ENCODE measurements around the gene TXNDC17.
"Not testable (repeated sequence)": the region's sequence is repeated elsewhere in the genome, so short reads cannot be mapped to it uniquely, and the experiment has no call there.

The TXNDC17 gene

DNA sequence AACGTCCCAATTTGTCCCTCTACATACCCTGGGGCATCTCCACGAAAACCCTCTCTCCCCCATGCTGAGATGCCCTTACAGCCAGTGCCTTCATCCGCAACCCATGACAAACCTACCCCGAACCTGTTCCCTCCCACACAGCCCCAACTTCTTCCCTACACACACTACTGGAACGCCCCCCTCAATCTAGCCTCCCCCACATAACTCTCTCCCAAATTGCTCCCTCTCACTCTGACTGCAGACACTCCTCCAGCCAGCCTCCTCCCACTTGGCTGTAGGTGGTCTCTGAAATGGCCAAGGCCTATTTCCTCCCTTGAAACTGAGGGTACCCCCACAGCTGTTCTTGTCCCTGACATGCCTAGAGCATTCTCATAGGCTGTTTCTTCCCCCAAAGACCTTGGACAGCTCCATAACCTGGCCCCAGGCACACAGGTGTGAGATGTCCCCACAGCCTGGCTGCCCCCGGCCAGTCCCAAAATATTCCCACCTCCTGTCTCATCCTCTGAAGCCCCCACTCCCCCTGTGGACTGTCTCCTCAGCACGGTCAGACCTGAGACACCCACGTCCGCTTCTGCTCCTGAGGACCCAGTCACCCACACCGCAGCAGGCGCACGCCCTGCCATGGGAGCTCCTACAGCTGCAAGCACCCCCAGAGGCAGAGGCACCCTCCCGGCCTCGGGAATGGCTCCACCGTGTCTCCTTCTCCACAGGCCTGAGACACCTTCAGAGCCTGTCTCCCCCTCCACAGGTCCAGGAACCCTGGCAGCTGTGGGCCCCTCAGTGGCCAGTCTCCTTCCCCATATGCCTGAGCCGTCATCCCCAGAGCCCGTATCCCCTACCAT, 4.0 kb upstream of the TXNDC17 start:
- H3K4me3 ChIP-seq (ENCODE audit: low read depth, low read length): no peak overlapping the region

DNA sequence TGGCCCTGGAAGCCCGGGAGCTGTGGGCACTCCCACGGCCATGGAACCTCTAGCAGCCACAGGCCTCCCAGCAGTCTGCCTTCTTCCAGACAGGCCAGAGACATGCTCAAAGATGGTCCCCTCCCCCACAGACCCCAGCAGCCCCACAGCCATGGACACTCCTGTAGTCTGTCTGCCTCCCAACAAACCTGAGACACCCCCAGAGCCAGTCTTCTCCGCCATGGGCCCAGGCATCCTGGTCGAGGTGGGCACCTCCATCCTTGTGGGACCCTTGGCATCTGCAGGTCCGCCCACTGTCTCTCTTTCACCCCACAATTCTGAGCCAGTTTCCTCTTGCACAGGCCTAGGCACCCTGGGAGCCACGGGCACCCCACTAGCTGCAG, 3.4 kb upstream of the TXNDC17 start:
- H3K4me3 ChIP-seq (ENCODE audit: low read depth, low read length): no peak overlapping the region

DNA sequence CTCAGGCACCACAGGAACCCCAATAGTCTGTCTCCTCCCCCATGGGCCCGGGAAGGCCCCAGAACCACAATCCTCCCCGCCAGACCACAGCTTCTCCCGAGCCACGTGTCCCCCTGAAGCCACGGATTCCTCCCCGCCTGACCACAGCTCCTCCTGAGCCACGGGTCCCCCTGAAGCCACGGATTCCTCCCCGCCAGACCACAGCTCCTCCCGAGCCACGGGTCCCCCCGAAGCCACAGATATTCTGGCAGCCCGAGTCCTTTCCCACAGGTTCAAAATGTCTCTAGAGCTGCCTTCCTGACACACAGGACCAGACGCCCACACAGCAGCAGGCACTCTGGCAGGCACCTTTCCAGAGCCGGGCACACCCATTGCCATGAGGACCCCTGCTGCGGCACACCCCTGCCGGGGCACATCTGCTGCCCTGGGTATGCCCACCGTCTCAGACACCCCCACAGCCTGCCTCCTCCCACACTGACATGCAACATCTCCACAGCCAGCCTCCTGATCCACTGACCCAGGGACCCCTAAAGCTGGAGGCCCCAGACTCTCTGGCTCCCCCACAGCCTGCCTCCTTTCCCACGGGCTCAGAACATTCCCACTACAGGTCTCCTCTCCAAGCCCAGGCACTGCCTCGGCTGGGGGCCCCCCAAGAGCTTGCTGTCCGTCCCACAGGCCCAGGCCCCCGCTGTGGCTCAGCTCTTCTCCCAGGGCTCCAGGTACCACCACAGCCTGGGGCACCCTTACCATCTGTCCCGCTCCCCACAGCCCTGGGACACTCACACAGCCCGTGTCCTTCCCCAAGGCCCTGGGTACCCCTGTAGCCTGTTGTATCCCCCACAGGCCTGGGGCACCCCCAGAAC, 2.6 kb upstream of the TXNDC17 start:
- H3K4me3 ChIP-seq (ENCODE audit: low read depth, low read length): no peak overlapping the region

DNA sequence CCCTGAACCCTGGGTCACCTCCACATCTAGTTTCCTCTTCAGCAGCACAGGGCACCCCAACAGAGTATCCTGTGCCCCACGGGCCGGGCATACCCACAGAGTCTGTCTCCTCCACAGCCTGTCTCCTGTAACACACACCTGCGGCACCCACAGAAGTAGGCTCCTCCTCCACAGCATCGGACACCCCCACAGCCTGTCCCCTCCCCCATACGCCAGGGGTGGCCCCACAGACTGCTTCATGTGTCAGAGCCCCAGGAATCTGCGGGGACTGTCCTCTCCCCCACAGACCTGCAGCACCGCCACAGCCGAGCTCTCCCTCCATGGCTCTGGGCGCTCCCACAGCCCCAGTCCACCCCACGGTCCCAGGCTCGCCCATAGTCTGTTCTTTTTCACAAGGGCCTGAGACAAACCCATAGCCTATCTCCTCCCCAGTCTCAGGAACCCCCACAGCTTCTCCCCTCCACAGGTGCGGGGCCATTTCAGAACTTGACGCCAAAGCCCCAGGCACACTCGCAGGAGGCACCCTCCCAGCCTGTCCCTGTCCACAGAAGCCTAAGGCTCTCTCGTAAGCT, 1.8 kb upstream of the TXNDC17 start:
- peak overlapping the region; percentile 85 for H3K4me3 ChIP-seq (ENCODE audit: low read depth, low read length)

DNA sequence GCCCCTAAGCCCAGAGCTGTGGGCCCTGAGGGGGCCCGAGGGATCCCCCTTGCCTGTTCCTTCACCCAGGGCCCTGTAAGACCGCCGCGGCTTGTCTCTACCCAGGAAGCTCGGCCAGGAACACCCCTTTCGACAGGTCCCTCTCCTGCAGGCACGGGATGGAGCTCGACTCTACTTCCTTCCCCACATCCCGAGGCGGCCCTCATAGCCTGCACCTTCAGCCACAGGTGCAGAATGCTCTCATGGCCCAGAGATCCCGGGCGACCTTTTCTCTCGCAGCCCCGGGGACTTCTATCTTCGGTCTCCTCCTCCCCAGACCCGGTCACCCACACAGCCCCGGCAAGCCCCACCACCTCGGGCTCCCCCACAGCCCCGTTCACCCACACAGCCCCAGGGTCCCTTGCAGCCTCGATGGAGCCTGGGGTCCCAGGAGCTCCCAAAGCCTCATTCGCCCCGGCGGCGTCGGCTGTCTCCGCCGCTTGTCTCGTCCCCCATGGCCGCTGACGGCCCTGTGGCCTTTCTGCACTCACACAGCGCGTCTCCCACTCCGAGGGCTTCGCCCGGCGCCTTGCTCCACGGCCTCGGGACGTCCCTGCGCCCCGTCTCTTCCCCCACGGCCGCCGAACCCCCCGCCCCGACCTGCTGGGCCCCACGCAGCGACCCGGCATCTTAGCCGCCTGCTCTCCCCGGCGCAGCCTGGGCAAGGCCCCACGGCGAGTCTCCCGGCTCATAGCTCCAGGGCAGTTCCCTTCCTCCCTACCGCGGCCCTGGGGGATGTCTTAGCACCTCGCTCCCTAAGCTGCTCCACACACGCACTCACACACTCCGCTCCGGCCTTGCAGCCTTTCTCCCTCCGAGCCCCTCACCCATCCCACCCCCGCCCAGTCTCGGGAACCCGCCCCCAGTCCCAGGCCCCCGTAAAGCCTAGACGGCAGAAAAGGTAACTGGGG, 999 bp upstream of the TXNDC17 start:
- H3K4me3 ChIP-seq (ENCODE audit: low read depth, low read length): peak overlapping the region; percentile 85

DNA sequence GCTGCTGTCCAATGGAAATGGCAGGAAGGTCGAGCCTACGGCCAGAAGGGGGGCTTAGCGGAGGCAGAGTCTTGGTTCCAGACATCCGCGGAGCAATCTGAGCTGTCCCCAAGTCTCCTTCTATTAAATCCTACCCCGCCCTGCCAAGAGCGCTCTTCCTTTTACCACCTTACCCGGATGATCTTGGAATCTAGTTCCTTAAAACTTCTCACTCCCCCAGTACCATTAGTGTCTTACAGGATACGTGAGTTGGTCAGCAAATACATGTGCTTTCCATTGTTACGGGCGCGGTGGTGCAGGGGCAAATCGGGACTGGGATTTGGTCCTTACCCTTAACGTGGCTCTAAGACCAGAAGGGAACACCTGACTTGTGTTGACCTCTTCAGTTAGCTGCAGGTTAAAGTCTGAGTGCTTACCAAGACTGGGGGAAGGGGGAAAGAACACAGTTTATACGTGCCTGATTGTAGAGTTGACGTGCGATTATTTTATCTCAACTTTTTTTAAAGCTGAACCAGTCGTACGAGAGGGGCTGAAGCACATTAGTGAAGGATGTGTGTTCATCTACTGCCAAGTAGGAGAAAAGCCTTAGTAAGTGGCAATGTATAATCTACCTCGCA, 495 bp downstream of the TXNDC17 start:
- peak overlapping the region; percentile 85 for H3K4me3 ChIP-seq (ENCODE audit: low read depth, low read length)

DNA sequence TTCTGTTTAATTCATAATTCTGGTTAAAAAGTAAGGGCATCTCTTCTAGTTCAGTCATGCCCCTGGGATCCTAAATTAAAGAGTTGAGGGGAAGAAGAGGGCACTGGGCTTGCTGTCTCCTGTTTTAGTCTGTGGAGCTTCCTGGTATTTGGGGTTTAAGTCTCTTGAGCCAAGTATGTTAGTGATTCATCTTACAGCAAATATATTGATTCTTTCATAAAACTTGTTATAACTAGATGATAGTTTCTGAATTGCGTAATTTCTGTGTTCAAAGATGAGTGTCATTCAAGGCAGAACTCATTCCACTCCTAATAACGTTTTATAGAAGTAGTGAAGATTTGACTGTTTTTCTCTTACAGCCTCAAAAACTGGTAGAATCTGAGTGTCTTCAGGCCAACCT, 1.7 kb downstream of the TXNDC17 start:
- H3K4me3 ChIP-seq (ENCODE audit: low read depth, low read length): no peak overlapping the region

DNA sequence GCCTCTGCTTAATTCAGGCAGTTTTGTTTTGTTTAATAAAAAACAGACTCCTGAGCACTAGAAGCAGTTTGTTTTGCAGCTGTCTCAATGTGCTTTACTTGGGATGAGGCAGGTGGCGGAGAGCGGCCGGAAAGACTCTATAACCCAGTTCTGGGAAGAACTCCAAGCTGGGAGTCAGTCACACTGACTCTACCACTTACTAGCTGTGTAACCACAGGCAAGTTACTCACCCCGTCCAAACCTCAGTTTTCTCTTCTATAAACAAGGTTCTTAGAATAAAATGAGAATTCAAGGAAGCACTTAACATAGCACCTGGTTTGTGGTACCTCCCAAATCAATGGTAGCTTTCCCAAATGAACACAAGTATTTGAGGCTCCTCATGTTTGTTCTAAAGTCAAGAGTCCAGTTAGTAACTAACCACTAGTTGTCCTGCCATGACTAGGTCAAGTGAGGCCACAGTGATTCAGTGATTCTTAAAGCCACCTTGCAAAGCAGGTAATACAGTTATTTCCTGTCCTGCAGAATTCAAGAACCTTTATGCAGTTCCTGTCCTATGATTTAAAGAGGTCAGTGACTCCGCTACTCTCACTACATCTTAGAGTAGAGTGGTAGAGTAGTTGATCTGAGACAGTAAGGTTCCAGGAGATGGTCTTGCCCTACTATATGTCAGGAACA, 2.7 kb downstream of the TXNDC17 start:
- no peak overlapping the region for H3K4me3 ChIP-seq (ENCODE audit: low read depth, low read length)

DNA sequence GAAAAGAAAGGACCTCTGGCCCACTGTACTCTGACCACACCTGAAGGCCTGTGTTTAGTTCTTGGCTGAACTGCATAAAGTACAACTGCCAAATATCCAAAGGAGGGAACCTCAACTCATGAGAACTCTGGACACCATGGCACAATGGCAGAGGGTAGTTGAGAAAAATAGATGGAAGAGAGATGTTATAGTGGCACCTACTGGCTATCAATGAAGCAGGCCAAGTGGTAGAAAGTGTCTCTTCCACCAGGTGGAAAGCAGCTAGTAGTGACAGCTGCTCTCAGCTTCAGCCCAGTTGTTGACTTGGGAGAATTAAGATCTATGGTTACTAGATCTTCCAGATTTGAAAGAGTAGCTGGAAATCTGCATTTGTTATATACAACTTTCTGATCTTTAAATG, 7.3 kb downstream of the TXNDC17 start:
- H3K4me3 ChIP-seq (ENCODE audit: low read depth, low read length): no peak overlapping the region

DNA sequence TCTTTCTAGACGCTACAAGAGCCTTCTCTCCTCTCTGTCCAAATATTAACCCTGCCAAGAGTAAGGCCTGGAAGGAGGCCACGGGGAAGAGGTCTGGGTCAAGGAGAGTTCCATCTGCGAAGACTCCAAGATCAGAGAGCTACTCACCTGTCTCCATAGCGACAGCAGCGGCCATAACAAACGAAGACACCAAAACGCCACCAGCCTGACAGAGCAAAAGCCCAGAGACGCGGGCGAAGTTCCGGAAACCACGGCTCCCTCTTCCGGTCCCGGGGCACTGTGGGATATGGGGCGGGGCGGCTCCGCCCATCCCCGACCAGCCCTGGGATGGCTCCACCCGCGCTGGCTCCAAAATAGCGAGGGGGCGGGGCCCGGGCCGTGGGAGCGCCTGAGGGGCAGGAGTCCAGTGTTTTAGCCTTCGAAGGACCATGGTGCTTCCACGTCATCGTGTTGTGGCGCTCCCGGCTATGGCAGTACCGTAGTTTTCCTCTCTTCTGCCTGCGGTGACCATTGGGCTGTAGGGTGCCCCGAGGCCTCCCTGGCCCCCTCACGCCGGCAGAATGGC, 10.6 kb downstream of the TXNDC17 start, which contains the start of the genes C17orf100 and MED31:
C17orf100 (plus strand) TSS at position 409 of the 565 bp plus-strand sequence; CDS start at position 561, 152 bp downstream.
MED31 (minus strand) TSS at position 252 of the 565 bp plus-strand sequence; CDS start at position 175, 77 bp downstream.
- peak within 1 kb of the TSS; percentile 95 for H3K4me3 ChIP-seq (ENCODE audit: low read depth, low read length)

DNA sequence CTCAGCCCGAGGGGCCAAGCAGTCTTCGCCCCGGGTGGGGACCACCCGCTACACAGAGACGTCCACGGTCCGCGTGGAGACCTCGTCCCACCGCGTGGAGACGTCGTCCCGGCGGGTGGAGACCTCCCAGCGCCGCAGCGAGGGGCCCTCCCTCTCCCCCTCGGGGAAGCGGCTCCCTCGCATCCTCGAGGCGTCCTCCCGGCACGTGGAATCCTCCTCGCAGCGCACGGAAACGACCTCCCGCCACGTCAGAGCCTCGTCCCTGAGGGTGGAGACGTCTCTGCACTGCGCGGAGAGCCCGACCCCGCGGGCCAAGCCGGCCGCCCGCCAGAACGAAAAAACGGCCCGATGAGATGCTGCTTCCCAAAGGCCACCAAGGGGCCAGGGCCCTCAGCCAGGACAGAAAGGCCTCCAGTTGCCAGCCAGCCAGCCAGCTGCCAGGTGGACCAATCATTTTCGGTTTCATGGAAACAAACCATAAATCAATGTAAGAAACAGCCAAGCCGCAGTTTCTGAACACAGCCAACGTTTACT, 11.1 kb downstream of the TXNDC17 start:
- peak overlapping the region; percentile 95 for H3K4me3 ChIP-seq (ENCODE audit: low read depth, low read length)

DNA sequence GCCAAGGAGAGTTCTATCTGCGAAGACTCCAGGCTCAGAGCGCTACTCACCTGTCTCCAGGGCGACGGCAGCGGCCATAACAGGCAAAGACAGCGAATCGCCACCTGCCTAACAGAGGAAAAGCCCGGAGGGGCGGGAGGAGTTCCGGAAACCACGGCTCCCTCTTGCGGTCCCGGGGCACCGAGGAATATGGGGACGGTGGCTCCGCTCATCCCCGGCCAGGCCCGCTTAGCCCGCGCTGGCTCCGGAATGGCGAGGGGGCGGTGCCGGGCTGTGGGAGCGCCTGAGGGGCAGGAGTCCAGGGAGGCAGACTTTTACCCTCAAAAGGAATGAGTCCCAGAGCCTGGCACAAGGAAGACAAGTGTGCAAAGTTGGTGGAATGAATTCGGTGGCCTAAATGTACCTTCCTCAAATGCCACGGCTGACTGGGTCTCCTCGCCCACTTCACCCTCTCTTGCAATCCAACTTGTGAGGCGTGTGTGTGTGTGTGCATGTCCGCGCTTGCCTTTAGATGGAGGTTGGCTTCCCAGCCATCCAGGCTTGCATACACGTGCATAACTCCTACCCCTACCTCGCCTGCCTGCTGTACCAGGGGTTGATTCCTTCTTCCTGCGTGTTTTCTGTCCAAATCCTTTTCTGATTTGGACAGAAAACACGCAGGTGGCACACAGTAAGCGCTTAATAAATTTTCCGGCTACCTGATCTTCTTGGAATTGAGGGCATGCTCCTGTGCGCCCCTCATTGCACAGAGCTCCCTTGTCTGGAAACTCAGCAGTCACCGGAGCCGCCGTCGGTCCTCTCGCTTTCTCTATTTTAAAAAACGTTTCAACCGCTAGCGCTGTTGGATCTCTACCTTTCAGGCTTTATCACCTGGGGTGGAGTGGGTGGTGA, 14.2 kb downstream of the TXNDC17 start:
- H3K4me3 ChIP-seq (ENCODE audit: low read depth, low read length): peak overlapping the region; percentile 41

DNA sequence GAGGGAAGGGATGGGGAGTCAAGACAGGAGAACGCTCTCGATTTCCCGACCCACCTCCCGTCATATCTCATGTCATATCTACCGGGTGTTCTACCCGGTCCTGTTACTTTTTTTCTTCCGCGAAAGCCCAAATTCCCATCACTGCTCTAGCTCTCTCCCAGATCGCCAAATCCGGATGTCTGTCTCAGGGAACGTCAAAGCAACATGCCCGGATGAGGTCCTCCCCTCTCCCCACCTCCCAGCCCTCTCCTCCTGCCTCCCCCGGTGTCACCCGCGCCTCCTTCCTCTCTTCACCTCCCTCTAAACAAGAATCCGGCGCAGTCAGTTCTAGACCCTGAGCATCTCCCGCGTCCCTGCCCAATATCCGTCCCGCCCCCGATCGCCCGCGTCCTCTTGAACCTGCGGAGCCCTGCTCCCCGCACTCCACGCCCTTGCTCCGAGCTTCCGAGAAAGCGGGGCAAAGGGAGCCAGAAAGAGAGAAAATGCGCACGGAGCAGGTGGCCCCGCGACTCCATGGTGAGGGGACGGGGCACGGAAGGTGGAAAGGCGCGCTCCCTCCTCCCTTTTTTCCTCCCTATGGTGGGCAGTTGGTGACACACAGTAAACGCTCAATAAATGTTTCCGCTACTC, 15.0 kb downstream of the TXNDC17 start:
- peak overlapping the region; percentile 37 for H3K4me3 ChIP-seq (ENCODE audit: low read depth, low read length)

DNA sequence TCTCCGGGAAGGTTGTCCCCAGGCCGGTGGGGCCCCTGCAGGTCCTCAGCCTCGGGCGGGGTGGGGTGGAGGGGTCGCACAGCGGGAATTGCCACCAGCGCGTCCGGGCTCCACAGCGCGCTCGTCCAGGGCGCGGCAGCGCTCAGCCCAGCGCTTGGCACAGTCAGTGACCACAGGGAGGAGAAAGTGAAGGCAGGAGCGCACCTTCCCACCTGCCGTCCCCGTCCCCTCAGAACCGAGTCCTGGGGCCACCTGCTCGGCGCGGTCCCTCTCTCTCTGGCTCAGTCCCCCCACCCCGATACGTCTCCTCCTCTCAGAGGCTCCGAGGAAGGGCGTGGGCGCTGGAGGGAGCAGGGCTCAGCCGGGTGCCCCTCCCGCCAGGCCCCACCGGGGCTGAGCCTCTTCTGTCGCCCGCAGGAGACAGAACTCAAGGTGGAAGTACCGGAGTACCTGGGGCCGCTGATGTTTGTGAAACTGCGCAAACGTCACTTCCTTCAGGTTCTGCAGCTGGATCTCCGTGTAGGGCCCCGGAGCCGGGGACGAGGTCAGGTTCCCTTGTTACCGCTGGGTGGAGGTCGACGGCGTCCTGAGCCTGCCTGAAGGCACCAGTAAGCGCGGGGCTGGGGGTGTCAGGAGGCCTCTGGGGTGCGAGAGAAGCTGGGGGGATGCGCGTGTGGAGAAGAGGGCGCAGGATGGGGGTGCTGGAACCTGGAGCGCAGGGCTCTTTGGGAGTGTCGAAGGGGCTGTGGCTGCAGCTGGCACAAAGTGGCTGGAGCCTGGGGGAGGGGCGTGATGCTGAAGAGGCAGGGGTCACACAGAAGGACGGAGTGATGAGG, 16.2 kb downstream of the TXNDC17 start:
- peak overlapping the region; percentile 25 for H3K4me3 ChIP-seq (ENCODE audit: low read depth, low read length)

DNA sequence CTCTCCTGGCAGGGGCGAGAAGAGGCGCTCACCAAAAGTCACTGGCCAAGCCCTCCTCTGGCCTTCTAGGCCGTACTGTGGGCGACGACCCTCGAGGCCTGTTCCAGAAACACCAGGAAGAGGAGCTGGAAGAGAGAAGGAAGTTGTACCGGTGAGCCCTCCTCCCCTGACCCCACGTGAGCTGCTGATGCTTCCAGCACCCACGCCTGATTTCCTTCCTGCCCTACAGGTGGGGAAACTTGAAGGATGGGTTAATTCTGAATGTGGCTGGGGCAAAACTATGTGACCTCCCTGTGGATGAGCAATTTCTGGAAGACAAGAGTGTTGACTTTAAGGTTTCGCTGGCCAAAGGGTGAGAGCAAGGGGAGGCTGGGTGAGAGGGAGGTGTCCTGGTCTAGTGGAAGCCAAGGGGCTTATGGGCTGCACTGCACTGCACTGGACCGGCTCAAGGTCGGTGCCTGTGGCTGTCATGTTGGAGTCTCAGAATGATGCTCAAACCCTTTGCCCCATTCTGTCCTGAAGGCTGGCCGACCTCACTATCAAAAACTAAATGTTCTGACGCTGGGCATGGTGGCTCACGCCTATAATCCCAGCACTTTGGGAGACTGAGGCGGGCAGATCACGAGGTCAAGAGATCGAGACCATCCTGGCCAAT, 16.9 kb downstream of the TXNDC17 start:
- H3K4me3 ChIP-seq (ENCODE audit: low read depth, low read length): peak overlapping the region; percentile 25

DNA sequence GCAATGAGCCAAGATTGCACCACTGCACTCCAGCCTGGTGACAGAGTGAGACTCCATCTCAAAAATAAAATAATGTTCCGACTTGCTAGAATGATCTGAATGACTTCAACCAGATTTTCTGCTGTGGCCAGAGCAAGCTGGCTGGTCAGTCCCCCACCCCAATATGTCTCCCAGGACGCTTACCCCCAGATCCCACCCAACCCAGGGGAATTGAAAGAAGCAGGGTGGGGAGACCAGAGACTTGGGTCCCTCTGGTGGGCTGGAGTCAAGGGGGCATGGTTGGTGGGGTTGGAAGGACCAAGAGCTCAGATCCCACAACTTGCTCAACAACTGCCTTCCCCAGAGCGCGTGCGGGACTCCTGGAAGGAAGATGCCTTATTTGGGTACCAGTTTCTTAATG, 17.6 kb downstream of the TXNDC17 start:
- H3K4me3 ChIP-seq (ENCODE audit: low read depth, low read length): not testable (repeated sequence)

Data from iPS-11a (cell line).